ENCODE data around the gene ABCA7. TPM values are rescaled to one million over a fixed set of nuclear protein-coding genes. Genes with fewer than 3 reads are reported as not detected.

ABCA7 gene
- total and polyA plus RNA-seq, 2 of the 13 experiments (the other 11 are each of a cell fraction or from before 2014, with no cell fraction given): 4.4 to 32.4 TPM

DNA sequence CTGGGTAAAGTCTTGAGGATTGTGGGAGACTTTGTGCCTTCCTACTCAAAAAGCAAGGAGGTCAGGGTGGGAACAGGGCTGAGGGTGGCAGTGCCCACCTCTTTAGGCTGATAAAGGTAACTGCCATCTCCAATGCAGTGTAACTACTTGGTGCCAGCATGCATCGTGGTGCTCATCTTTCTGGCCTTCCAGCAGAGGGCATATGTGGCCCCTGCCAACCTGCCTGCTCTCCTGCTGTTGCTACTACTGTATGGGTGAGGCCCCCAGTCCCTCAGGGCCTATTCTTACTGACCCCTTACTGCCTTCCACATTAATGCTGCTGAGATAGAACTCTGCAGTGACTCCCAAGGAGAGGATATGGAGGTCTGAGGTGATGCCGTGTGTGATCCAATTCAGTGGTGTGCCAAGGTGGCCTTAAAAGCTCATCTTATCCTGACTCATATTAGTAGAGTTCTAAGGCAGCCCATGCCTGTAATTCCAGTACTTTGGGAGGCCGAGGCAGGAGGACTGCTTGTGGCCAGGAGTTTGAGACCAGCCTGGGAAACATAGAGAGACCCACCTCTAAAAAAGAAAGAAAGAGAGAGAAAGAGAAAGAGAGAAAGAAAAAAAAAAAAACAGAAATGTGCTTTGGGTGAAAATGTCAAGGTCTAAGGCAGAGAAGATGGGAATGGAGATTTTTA is 17.4 kb downstream of the ABCA7 start:
- Histone ChIP-seq H4K20me1 (ENCODE audit: insufficient read depth, low read length) (no peaks in the 10 kb centered on the region), H3K27me3 (ENCODE audit: control insufficient read depth in 1 of 2, insufficient read depth in 2 of 2, low read length in 2 of 2) (no peaks in the 10 kb centered on the region; a peak in 1 of 5 replicates), H2AFZ (ENCODE audit: low read length) (no peak overlapping the region), H3K9me3 (ENCODE audit: low read length) (no peaks in the 10 kb centered on the region), H3K36me3 (replicated peaks in 1 of 2; ENCODE audit: control insufficient read depth in 1 of 2, insufficient read depth in 2 of 2, low read length in 2 of 2) (peaks cover 12 to 37% of the 10 kb centered on the region in 2 experiments; a peak in 4 of 5 replicates), H3K9ac (ENCODE audit: insufficient read depth, low read depth, low read length) (no peak overlapping the region), H3K79me2 (ENCODE audit: insufficient read depth, low read length) (no peaks in the 10 kb centered on the region), H3K4me1 (ENCODE audit: insufficient read depth, low read length) (no peaks in the 10 kb centered on the region), H3K4me2 (ENCODE audit: low read depth, low read length) (no peak overlapping the region), H3K4me3 (replicated peaks in 1 of 3; ENCODE audit: insufficient read depth in 1 of 3, low read depth in 2 of 3, low read length in 3 of 3) (no peak overlapping the region), H3K27ac (ENCODE audit: extremely low read length, insufficient read depth, low read length) (no peak overlapping the region)
- FAIRE-seq: no peak
- ChIA-PET CTCF (ENCODE audit: low intra/inter-chr PET ratio, low total read pairs) (no interaction called here), POLR2A (no interaction called here)
- BruUV-seq (replicated peaks): no TSS peak
- ATAC-seq: peak; percentile 27; the same call in 2 of the 3 replicates
- no peak for TF ChIP-seq CC2D1A (CRISPR knock-in tag; IDR thresholded peaks at IDR 0.05)
- TF ChIP-seq STAG1 (CRISPR knock-in tag; IDR thresholded peaks at IDR 0.05): peak; percentile 55
- TF ChIP-seq ZNF282 (IDR thresholded peaks at IDR 0.05; ENCODE audit: partially characterized antibody): no peak
- TF ChIP-seq, protein P1, sequence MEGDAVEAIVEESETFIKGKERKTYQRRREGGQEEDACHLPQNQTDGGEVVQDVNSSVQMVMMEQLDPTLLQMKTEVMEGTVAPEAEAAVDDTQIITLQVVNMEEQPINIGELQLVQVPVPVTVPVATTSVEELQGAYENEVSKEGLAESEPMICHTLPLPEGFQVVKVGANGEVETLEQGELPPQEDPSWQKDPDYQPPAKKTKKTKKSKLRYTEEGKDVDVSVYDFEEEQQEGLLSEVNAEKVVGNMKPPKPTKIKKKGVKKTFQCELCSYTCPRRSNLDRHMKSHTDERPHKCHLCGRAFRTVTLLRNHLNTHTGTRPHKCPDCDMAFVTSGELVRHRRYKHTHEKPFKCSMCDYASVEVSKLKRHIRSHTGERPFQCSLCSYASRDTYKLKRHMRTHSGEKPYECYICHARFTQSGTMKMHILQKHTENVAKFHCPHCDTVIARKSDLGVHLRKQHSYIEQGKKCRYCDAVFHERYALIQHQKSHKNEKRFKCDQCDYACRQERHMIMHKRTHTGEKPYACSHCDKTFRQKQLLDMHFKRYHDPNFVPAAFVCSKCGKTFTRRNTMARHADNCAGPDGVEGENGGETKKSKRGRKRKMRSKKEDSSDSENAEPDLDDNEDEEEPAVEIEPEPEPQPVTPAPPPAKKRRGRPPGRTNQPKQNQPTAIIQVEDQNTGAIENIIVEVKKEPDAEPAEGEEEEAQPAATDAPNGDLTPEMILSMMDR (CRISPR knock-in tag; IDR thresholded peaks at IDR 0.05): peak; percentile 52
- TF ChIP-seq, protein P2, sequence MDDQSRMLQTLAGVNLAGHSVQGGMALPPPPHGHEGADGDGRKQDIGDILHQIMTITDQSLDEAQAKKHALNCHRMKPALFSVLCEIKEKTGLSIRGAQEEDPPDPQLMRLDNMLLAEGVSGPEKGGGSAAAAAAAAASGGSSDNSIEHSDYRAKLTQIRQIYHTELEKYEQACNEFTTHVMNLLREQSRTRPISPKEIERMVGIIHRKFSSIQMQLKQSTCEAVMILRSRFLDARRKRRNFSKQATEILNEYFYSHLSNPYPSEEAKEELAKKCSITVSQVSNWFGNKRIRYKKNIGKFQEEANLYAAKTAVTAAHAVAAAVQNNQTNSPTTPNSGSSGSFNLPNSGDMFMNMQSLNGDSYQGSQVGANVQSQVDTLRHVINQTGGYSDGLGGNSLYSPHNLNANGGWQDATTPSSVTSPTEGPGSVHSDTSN (CRISPR knock-in tag; IDR thresholded peaks at IDR 0.05; ENCODE audit: borderline replicate concordance): no peak
- TF ChIP-seq ERF (CRISPR knock-in tag; IDR thresholded peaks at IDR 0.05): no peak
- 92% methylated on average over 2 of the region's 3 CpGs for WGBS (ENCODE audit: low lambda C conversion rate)
- intact Hi-C loops (cut with micrococcal nuclease; ENCODE audit: unreplicated experiment): loop anchor here (10.0 kb wide), 1 partner anchor 47 kb away; the partner anchor contains the start of gene GPX4
- DNase-seq (ENCODE audit: low spot score): no peak
- in situ Hi-C loops (cut with HindIII; ENCODE audit: extremely low pct_ligation_motif_present, low pct_unique_long_range_greater_than_20kb): no loop called here

All from HepG2 (cell line).